Activated T-helper 2 cell treated with anti-CD3 and anti-CD28 coated beads, Interferon-gamma antibody, Interleukin-2, Interleukin-4, amounts not matched to agents 10 μg/mL and 5 μg/mL and 100 μg/mL, durations not matched to agents 14 hours and 24 hours and 36 hours (primary cell): Measurements from ENCODE around the gene HIF1AN. TPM values are rescaled to one million over a fixed set of nuclear protein-coding genes. Genes with fewer than 3 reads are reported as not detected.

ENCODE experiments used
- DNase-seq: peaks from one replicate; pipeline ENCODE4 v3.0.0; 2021; ENCODE audit warnings: low spot score
- H3K27ac Mint-ChIP-seq: one replicate; pipeline ENCODE4 v1.8.0; 2021; ENCODE audit warnings: mixed read lengths
- H3K27me3 Mint-ChIP-seq: one replicate; pipeline ENCODE4 v1.8.0; 2021; ENCODE audit warnings: low read depth, mixed read lengths
- H3K36me3 Mint-ChIP-seq: one replicate; pipeline ENCODE4 v1.8.0; 2021; ENCODE audit warnings: low read depth, mixed read lengths
- H3K4me1 Mint-ChIP-seq: one replicate; pipeline ENCODE4 v1.8.0; 2021; ENCODE audit warnings: low read depth, mixed read lengths
- H3K4me3 Mint-ChIP-seq: one replicate; pipeline ENCODE4 v1.8.0; 2021; ENCODE audit warnings: low read depth, mild to moderate bottlenecking, moderate library complexity, mixed read lengths
- H3K9me3 Mint-ChIP-seq: one replicate; pipeline ENCODE4 v1.8.0; 2021; ENCODE audit warnings: mixed read lengths
- intact Hi-C: fragments of 100-400 bp; cut with micrococcal nuclease; formaldehyde crosslinking; loops from one replicate; pipeline ENCODE4 v1.15.1; 2023
- total RNA-seq: library from RNA; stranded (reverse); gene quantifications from 2 replicates; pipeline ENCODE4 v1.2.3, GENCODE V29; 2022

Gene HIF1AN
- total RNA-seq, 1 donor from 2014 or later = 46.7 TPM

DNA sequence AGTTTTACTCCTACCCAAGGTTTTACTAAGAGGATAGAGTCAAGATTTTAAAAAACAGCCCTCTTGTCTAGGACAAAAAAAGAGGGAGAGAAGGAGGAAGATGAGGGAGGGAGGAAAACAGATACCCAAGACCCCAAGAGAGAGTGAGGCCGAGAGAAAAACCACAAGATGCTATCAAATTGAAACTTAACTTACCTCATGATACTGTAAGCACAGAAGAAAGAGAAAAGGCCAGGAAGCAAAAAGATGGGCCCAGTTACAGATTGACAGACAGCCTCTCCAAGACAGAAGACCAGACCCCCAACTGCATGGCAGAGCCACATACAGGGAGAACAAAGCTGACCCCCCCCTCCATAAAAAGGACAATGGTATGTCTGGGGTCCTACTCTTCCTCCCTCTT, 27.5 kb upstream of the HIF1AN start:
- Mint-ChIP-seq H3K27me3 (no peaks in the 10 kb centered on the region), H3K36me3 (peaks cover 49% of the 10 kb centered on the region), H3K4me1 (peaks cover 85% of the 10 kb centered on the region), H3K9me3 (no peaks in the 10 kb centered on the region), H3K27ac (peak overlapping the region; percentile 87), H3K4me3 (peak overlapping the region; percentile 70)
- intact Hi-C loops = loop anchor here (1.0 to 5.0 kb wide), 6 partner anchors 10 to 321 kb away; partner anchors contain the start of genes ERLIN1 and SCD
- no peak for DNase-seq

DNA sequence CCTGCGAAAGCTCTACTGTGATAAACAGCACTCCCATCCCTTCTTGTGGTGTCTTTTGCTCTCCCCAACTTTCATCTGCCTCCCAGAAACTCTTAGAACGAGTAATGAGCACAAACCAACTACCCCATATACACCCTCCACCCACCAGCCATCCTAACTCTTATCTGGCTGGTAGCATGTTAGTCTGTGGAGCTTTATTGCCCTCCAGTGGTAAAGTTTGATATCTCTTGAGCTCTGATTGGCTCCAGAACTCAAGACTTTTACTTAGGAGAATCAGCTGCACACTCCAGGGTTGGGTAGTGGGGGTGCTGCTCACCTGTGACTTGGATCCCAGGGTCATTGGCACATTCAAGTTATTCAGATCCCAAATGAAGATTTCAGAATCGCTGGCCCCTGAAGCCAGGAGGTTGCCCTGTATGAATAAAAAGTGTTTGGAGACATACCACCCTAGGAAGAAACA, 27.0 kb upstream of the HIF1AN start:
- peaks cover 48% of the 10 kb centered on the region for H3K36me3 Mint-ChIP-seq
- intact Hi-C loops = loop anchor here (1.0 to 5.0 kb wide), 9 partner anchors 10 to 321 kb away; partner anchors contain the start of genes ERLIN1, HIF1AN and SCD
- DNase-seq = peak; percentile 58
- no peaks in the 10 kb centered on the region for H3K9me3 Mint-ChIP-seq
- no peaks in the 10 kb centered on the region for H3K27me3 Mint-ChIP-seq
- H3K4me1 Mint-ChIP-seq = peaks cover 85% of the 10 kb centered on the region
- H3K27ac Mint-ChIP-seq = peak overlapping the region; percentile 87
- H3K4me3 Mint-ChIP-seq = peak overlapping the region; percentile 70

DNA sequence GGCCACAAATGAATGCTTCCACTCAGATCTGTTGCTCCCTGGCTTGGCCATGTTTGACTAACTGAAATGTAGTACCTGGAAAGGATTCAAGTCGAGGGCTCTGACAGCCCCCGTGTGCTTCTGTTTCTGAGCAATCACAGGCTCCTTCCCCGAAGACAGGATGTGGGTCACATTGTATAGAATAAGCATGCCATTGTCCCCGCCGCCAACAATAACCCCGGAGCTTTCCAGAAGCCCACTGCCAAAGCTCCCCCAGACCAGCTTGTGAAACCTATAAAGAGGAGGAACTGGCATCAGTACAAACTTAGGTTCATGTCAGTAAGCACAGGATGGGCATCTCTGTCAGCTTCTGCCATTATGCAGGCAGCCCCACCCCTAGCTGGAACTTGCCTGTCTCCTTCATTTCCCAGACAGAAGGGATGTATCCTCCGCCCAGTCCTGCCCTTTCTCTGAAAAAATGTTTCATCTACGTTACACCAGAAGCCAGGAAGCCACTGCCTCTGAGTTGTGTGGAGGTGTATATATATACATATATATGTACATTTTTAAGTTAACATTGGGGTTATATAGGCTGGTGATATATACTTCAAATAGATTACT, 26.4 kb upstream of the HIF1AN start:
- Mint-ChIP-seq H3K36me3 (peaks cover 46% of the 10 kb centered on the region), H3K4me1 (peaks cover 84% of the 10 kb centered on the region), H3K9me3 (no peaks in the 10 kb centered on the region), H3K4me3 (peak overlapping the region; percentile 70), H3K27ac (peak overlapping the region; percentile 87), H3K27me3 (no peaks in the 10 kb centered on the region)
- peak; percentile 64 for DNase-seq
- intact Hi-C loops = loop anchor here (1.0 to 5.0 kb wide), 5 partner anchors 19 to 322 kb away; partner anchors contain the start of genes ERLIN1, HIF1AN and SCD

GRCh38 chr10:100510533-100511308, 25.0 kb upstream of the HIF1AN start:
- Mint-ChIP-seq H3K4me1 (peaks cover 76% of the 10 kb centered on the region), H3K4me3 (peak overlapping the region; percentile 30), H3K27me3 (no peaks in the 10 kb centered on the region), H3K27ac (peak overlapping the region; percentile 87), H3K36me3 (peaks cover 39% of the 10 kb centered on the region), H3K9me3 (no peaks in the 10 kb centered on the region)
- intact Hi-C loops = loop anchor here (10.0 kb wide), 1 partner anchor 776 kb away; the partner anchor contains the start of genes COX15 and CUTC
- DNase-seq = peak; percentile 77

DNA sequence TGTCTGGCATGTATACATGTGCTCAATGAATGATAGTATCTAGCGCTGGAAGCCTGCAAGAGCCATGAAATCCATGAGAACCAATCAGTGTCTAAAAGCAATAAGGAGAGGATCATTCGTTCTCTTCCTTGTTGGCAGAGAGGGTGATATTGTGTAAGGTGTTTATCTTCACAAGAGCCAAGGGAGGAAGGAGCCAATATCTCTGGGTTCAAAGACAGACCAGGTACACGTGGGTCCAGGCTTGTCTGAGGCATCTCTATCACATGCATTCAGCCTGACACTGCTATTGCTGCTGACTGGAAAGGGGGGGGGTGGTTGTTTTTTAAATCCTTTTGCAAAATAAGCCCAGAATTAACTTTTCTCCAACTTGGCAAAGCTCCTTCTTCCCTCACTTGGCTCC, 20.1 kb upstream of the HIF1AN start:
- no peak for DNase-seq
- peaks cover 61% of the 10 kb centered on the region for H3K4me1 Mint-ChIP-seq
- H3K27ac Mint-ChIP-seq = no peak overlapping the region
- no peaks in the 10 kb centered on the region for H3K27me3 Mint-ChIP-seq
- intact Hi-C loops = loop anchor here (10.0 kb wide), 1 partner anchor 781 kb away; the partner anchor contains the start of genes COX15 and CUTC
- no peak overlapping the region for H3K4me3 Mint-ChIP-seq
- peaks cover 52% of the 10 kb centered on the region for H3K36me3 Mint-ChIP-seq
- no peaks in the 10 kb centered on the region for H3K9me3 Mint-ChIP-seq

GRCh38 chr10:100516847-100517246, 18.9 kb upstream of the HIF1AN start:
- Mint-ChIP-seq H3K36me3 (peaks cover 54% of the 10 kb centered on the region), H3K4me3 (no peak overlapping the region), H3K4me1 (peaks cover 50% of the 10 kb centered on the region), H3K9me3 (no peaks in the 10 kb centered on the region), H3K27ac (peak overlapping the region; percentile 13), H3K27me3 (no peaks in the 10 kb centered on the region)
- no peak for DNase-seq
- intact Hi-C loops = loop anchor here (10.0 kb wide), 1 partner anchor 782 kb away; the partner anchor contains the start of genes COX15 and CUTC

GRCh38 chr10:100518761-100519241, 16.9 kb upstream of the HIF1AN start:
- peaks cover 55% of the 10 kb centered on the region for H3K36me3 Mint-ChIP-seq

GRCh38 chr10:100519311-100520051, 16.3 kb upstream of the HIF1AN start, which contains the start of gene SEC31B:
Gene SEC31B (minus strand): TSS chr10:100519861. CDS start chr10:100516952, 2,909 bp downstream.
- peaks cover 39% of the 10 kb centered on the region for H3K4me1 Mint-ChIP-seq
- H3K9me3 Mint-ChIP-seq = no peaks in the 10 kb centered on the region
- intact Hi-C loops = loop anchor here (10.0 kb wide), 1 partner anchor 785 kb away; the partner anchor contains the start of genes COX15 and CUTC
- DNase-seq = no peak
- H3K27ac Mint-ChIP-seq = no peak within 1 kb of the TSS
- H3K36me3 Mint-ChIP-seq = peaks cover 55% of the 10 kb centered on the region
- H3K4me3 Mint-ChIP-seq = no peak within 1 kb of the TSS
- H3K27me3 Mint-ChIP-seq = no peaks in the 10 kb centered on the region

More at GRCh38 chr10:100518761-100519241, 16.9 kb upstream of the HIF1AN start:
- Mint-ChIP-seq H3K27me3 (no peaks in the 10 kb centered on the region), H3K4me1 (peaks cover 41% of the 10 kb centered on the region), H3K4me3 (no peak overlapping the region), H3K27ac (no peak overlapping the region), H3K9me3 (no peaks in the 10 kb centered on the region)
- DNase-seq = peak; percentile 47
- intact Hi-C loops = loop anchor here (1.0 to 10.0 kb wide), 6 partner anchors 10 to 784 kb away; partner anchors contain the start of genes COX15 and CUTC

DNA sequence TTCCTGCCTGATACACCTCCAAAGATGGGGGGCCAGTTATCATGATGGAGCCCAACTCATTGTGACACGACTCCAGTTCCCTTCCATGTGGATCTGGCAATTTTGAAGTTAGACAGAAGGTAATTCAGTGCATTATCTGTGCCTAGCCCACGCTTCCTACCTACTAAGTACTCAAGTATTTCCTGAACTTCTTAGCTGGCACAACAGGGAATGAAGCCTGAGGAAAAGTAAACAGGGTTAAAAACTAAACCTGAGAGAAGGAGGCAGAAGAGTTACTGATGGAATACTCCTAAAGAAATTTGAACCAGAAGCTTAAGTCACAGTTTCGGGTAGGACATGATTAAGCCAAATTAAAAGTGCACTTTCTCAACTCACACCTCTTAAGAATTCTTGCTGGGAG, 14.9 kb upstream of the HIF1AN start:
- H3K36me3 Mint-ChIP-seq = peaks cover 63% of the 10 kb centered on the region
- H3K4me1 Mint-ChIP-seq = peaks cover 35% of the 10 kb centered on the region
- no peak overlapping the region for H3K27ac Mint-ChIP-seq
- H3K9me3 Mint-ChIP-seq = no peaks in the 10 kb centered on the region
- DNase-seq = no peak
- no peaks in the 10 kb centered on the region for H3K27me3 Mint-ChIP-seq
- H3K4me3 Mint-ChIP-seq = no peak overlapping the region
- intact Hi-C loops = no loop called here

DNA sequence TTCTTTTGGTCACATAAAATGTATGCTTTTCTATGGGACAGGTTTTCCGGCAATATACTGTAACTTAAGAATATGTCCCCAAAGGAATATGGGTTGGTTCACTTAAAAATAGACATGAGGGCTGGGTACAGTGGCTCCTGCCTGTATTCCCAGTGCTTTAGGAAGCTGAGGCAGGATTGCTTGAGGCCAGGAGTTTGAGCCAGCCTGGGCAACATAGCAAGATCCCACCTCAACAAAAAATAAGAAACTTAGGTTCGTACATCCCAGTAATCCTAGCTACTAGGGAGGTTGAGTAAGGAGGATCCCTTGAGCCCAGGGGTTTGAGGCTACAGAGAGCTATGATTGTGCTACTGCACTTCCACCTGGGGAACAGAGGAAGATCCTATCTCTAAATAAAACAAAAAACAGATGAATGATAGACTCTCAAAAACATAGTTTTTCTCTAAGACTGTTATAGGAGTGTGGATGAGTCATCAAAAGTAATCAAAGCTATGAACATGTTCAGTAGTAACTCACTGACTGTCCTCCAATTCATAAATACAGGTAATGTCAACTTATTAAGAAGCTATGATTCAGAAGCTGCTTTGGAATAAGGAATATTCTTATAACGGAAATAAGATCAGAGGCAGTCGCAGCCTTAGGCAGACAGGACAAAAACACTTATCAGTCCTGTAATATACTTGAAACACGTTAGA, 13.5 kb upstream of the HIF1AN start:
- H3K27ac Mint-ChIP-seq = no peak overlapping the region
- no peak for DNase-seq
- H3K9me3 Mint-ChIP-seq = no peaks in the 10 kb centered on the region
- peaks cover 64% of the 10 kb centered on the region for H3K36me3 Mint-ChIP-seq
- intact Hi-C loops = no loop called here
- peaks cover 34% of the 10 kb centered on the region for H3K4me1 Mint-ChIP-seq
- no peak overlapping the region for H3K4me3 Mint-ChIP-seq
- H3K27me3 Mint-ChIP-seq = no peaks in the 10 kb centered on the region

DNA sequence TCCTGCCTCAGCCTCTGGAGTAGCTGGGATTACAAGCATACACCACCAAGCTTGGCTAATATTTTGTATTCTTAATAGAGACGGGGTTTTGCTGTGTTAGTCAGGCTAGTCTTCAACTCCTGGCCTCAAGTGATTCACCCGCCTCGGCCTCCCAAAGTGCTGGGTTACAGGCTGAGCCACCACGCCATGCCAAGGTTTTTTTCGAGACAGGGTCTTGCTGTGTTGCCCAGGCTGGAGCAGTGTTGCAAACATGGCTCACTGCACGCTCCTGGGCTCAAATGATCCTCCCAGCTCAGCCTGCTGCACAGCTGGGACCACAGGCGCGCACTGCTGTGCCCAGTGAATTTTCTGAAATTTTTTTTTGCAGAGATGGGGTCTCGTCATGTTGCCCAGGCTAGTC, 12.8 kb upstream of the HIF1AN start:
- H3K36me3 Mint-ChIP-seq = peaks cover 65% of the 10 kb centered on the region

More for the DNA sequence above, 12.8 kb upstream of the HIF1AN start:
- Mint-ChIP-seq H3K27me3 (no peaks in the 10 kb centered on the region), H3K27ac (no peak overlapping the region), H3K9me3 (no peaks in the 10 kb centered on the region), H3K4me3 (no peak overlapping the region), H3K4me1 (peaks cover 27% of the 10 kb centered on the region)
- DNase-seq = no peak
- intact Hi-C loops = no loop called here
